Ishikawa (cell line): ENCODE results near the gene PIK3C2G.
A peak's percentile ranks its signal among the peaks of the same experiment; 100 is the strongest.

Experiments used
- CEBPB ChIP-seq: IDR thresholded peaks from 2 replicates; pipeline ENCODE4 v1.6.1; 2012
- CREB1 ChIP-seq: IDR thresholded peaks from 2 replicates; pipeline ENCODE4 v1.6.1; 2012; ENCODE audit warnings: low read depth
- EGR1 ChIP-seq: IDR thresholded peaks from 2 replicates; pipeline ENCODE4 v1.6.1; 2012
- EP300 ChIP-seq: IDR thresholded peaks from 2 replicates; pipeline ENCODE4 v1.6.1; 2012; ENCODE audit warnings: borderline replicate concordance
- FOXM1 ChIP-seq: IDR thresholded peaks from 2 replicates; pipeline ENCODE4 v1.6.1; 2012; ENCODE audit warnings: low read depth, borderline replicate concordance
- MAX ChIP-seq: IDR thresholded peaks from 2 replicates; pipeline ENCODE4 v1.6.1; 2012
- NFIC ChIP-seq: IDR thresholded peaks from 2 replicates; pipeline ENCODE4 v1.6.1; 2012
- RAD21 ChIP-seq: IDR thresholded peaks from 2 replicates; pipeline ENCODE4 v1.6.1; 2012; ENCODE audit warnings: low read depth
- TAF1 ChIP-seq: IDR thresholded peaks from 2 replicates; pipeline ENCODE4 v1.6.1; 2012; ENCODE audit warnings: low read depth, mild to moderate bottlenecking
- TCF12 ChIP-seq: IDR thresholded peaks from 2 replicates; pipeline ENCODE4 v1.6.1; 2012; ENCODE audit warnings: low read depth
- TEAD4 ChIP-seq: IDR thresholded peaks from 2 replicates; pipeline ENCODE4 v1.6.1; 2012
- USF1 ChIP-seq: IDR thresholded peaks from 2 replicates; pipeline ENCODE4 v1.6.1; 2012
- YY1 ChIP-seq: IDR thresholded peaks from 2 replicates; pipeline ENCODE4 v1.6.1; 2012; ENCODE audit warnings: low read depth
- ZBTB7A ChIP-seq: IDR thresholded peaks from 2 replicates; pipeline ENCODE4 v1.6.1; 2012; ENCODE audit warnings: low read depth
- TF ChIP-seq, protein P1 (sequence below): IDR thresholded peaks from 2 replicates; pipeline ENCODE4 v1.6.1; 2012; ENCODE audit warnings: low read depth, mild to moderate bottlenecking

PIK3C2G gene

DNA sequence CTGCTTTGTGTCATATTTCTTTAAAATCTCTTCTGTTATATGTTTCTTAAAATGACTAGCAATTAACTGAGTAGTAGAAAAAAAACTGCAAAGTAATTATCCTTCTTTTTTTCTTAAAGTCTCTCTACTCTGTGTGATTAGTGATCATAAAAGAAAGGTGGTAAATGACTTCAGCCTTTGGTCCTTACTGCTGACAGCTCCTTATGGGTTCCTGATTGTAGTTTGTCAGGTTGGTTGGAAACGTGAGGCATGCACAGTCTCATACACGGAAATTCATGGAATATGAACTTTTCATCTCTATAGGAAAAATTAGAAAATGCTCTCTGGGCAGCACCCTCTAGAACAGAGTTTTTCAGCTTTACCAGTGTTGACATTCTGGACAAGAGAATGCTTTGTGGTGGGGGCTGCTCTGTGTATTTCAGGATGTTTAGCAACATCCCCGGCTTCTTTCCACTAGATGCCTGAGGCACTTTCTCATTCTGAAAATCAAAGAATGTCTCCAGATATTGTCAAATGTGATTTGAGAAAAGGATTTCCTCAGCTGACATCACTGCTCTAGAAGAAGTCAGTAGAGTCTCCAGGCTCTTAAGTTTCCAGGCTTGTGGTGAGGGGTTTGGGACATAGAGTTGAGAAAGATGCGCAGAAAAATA lies 121.0 kb downstream of the PIK3C2G start:
- TF ChIP-seq EP300 (no peak), ZBTB7A (no peak), MAX (no peak), CEBPB (no peak), RAD21 (no peak), TAF1 (no peak), CREB1 (no peak), USF1 (no peak), NFIC (no peak), FOXM1 (no peak), EGR1 (no peak), YY1 (no peak), TCF12 (no peak), TEAD4 (no peak)
- TF ChIP-seq, protein P1, sequence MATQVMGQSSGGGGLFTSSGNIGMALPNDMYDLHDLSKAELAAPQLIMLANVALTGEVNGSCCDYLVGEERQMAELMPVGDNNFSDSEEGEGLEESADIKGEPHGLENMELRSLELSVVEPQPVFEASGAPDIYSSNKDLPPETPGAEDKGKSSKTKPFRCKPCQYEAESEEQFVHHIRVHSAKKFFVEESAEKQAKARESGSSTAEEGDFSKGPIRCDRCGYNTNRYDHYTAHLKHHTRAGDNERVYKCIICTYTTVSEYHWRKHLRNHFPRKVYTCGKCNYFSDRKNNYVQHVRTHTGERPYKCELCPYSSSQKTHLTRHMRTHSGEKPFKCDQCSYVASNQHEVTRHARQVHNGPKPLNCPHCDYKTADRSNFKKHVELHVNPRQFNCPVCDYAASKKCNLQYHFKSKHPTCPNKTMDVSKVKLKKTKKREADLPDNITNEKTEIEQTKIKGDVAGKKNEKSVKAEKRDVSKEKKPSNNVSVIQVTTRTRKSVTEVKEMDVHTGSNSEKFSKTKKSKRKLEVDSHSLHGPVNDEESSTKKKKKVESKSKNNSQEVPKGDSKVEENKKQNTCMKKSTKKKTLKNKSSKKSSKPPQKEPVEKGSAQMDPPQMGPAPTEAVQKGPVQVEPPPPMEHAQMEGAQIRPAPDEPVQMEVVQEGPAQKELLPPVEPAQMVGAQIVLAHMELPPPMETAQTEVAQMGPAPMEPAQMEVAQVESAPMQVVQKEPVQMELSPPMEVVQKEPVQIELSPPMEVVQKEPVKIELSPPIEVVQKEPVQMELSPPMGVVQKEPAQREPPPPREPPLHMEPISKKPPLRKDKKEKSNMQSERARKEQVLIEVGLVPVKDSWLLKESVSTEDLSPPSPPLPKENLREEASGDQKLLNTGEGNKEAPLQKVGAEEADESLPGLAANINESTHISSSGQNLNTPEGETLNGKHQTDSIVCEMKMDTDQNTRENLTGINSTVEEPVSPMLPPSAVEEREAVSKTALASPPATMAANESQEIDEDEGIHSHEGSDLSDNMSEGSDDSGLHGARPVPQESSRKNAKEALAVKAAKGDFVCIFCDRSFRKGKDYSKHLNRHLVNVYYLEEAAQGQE = no peak

- no peak for TF ChIP-seq USF1
- TF ChIP-seq EP300 = peak; percentile 44; the same call in 1 of the 2 replicates
- TF ChIP-seq CREB1 = no peak
- TF ChIP-seq MAX = no peak
- peak; percentile 62 for TF ChIP-seq TCF12
- no peak for TF ChIP-seq YY1
- peak; percentile 100 for TF ChIP-seq TEAD4
- TF ChIP-seq, protein P1 = no peak
- peak; percentile 100 for TF ChIP-seq CEBPB
- TF ChIP-seq NFIC = peak; percentile 35; the same call in 1 of the 2 replicates
- TF ChIP-seq RAD21 = no peak
Measured at GRCh38 chr12:18383203-18383602, 121.9 kb downstream of the PIK3C2G start.

GRCh38 chr12:18387706-18388105 lies 126.4 kb downstream of the PIK3C2G start:
- TF ChIP-seq FOXM1 (no peak), CEBPB (no peak), TEAD4 (no peak), NFIC (no peak), TAF1 (no peak), TCF12 (no peak), USF1 (no peak), MAX (no peak), EGR1 (no peak), ZBTB7A (no peak), YY1 (no peak), RAD21 (no peak), EP300 (no peak), CREB1 (no peak)
- TF ChIP-seq, protein P1 = no peak
